DOHH2 (cell line): Measurements from ENCODE around the gene OPRL1.
A peak's percentile ranks its signal among the peaks of the same experiment; 100 is the strongest.

Source experiments
- H3F3A ChIP-seq: fragments of 200-600 bp; sonication (generic), shearing (Covaris generic); 2 replicates; pipeline ENCODE4 v1.6.0; 2016; ENCODE audit warnings: antibody characterized with exemption, mild to moderate bottlenecking; ENCODE audit not compliant: control insufficient read depth, insufficient read depth
- H3K27ac ChIP-seq: fragments of 200-600 bp; sonication (generic); 2 replicates; pipeline ENCODE4 v1.5.1; 2014; ENCODE audit warnings: low read depth, mild to moderate bottlenecking, low read length, moderate library complexity
- H3K27me3 ChIP-seq: fragments of 200-600 bp; sonication (generic); 2 replicates; pipeline ENCODE4 v1.6.1; 2014; ENCODE audit warnings: mild to moderate bottlenecking, low read length, mixed read lengths; ENCODE audit not compliant: control insufficient read depth
- H3K36me3 ChIP-seq: fragments of 200-600 bp; sonication (generic); 2 replicates; pipeline ENCODE4 v1.6.1; 2014; ENCODE audit warnings: mild to moderate bottlenecking, low read length, moderate library complexity, mixed read lengths; ENCODE audit not compliant: control insufficient read depth
- H3K4me1 ChIP-seq: fragments of 200-600 bp; sonication (generic); 2 replicates; pipeline ENCODE4 v1.6.1; 2014; ENCODE audit warnings: mild to moderate bottlenecking, low read length, mixed read lengths; ENCODE audit not compliant: control insufficient read depth
- H3K4me2 ChIP-seq: fragments of 200-600 bp; sonication (generic); 2 replicates; pipeline ENCODE4 v1.6.0; 2014; ENCODE audit warnings: mild to moderate bottlenecking, low read length, moderate library complexity
- H3K4me3 ChIP-seq: fragments of 200-600 bp; sonication (generic); 2 replicates; pipeline ENCODE4 v1.5.1; 2014; ENCODE audit warnings: mild to moderate bottlenecking, low read length, mixed read lengths
- H3K79me2 ChIP-seq: fragments of 200-600 bp; sonication (generic); 2 replicates; pipeline ENCODE4 v1.6.1; 2014; ENCODE audit warnings: mild to moderate bottlenecking, low read length, mixed read lengths; ENCODE audit not compliant: control insufficient read depth
- H3K9me2 ChIP-seq: fragments of 200-600 bp; sonication (generic); replicated peaks from 2 replicates; pipeline ENCODE4 v1.6.1; 2014; ENCODE audit warnings: mild to moderate bottlenecking, low read length, mixed read lengths; ENCODE audit not compliant: control insufficient read depth
- H3K9me3 ChIP-seq: fragments of 200-600 bp; sonication (generic); 2 replicates; pipeline ENCODE4 v1.6.1; 2014; ENCODE audit warnings: antibody characterized with exemption, low read length, mixed read lengths; ENCODE audit not compliant: control insufficient read depth, insufficient read depth
- H4K20me1 ChIP-seq: fragments of 200-600 bp; sonication (generic); 2 replicates; pipeline ENCODE4 v1.6.0; 2014; ENCODE audit warnings: low read depth, mild to moderate bottlenecking, antibody characterized with exemption, low read length, moderate library complexity; ENCODE audit not compliant: control insufficient read depth, insufficient read depth
- CTCF ChIP-seq: fragments of 200-600 bp; sonication (generic); IDR thresholded peaks from one replicate; pipeline ENCODE4 v1.5.1; 2014; ENCODE audit warnings: antibody characterized with exemption, mild to moderate bottlenecking, low read depth, low read length; ENCODE audit not compliant: poor library complexity, severe bottlenecking
- EZH2phosphoT487 ChIP-seq: fragments of 200-600 bp; sonication (generic); IDR thresholded peaks from 2 replicates; pipeline ENCODE4 v1.6.1; 2017; ENCODE audit warnings: borderline replicate concordance, mild to moderate bottlenecking, antibody characterized with exemption, low read length, moderate library complexity, mixed read lengths

Gene OPRL1

GRCh38 chr20:64065974-64066343 lies 13.9 kb upstream of the OPRL1 start:
- no peak for TF ChIP-seq CTCF
- Histone ChIP-seq H3K4me1 (peaks cover 56% of the 10 kb centered on the region), H3F3A (peaks cover 2% of the 10 kb centered on the region; the same call in 1 of the 2 replicates), H3K27me3 (no peaks in the 10 kb centered on the region), H4K20me1 (no peaks in the 10 kb centered on the region), H3K27ac (peak overlapping the region; percentile 42; the same call in 1 of the 2 replicates), H3K9me3 (no peaks in the 10 kb centered on the region), H3K4me2 (peak overlapping the region; percentile 76), H3K4me3 (peak overlapping the region; percentile 19), H3K79me2 (peaks cover 13% of the 10 kb centered on the region), H3K9me2 (no peaks in the 10 kb centered on the region), H3K36me3 (peaks cover 3% of the 10 kb centered on the region; the same call in 1 of the 2 replicates)

- H3K4me1 ChIP-seq = peaks cover 66% of the 10 kb centered on the region
- H3K36me3 ChIP-seq = peaks cover 8% of the 10 kb centered on the region
- H3K27me3 ChIP-seq = no peaks in the 10 kb centered on the region
- peaks cover 2% of the 10 kb centered on the region; the same call in 1 of the 2 replicates for H3F3A ChIP-seq
- H3K27ac ChIP-seq = no peak overlapping the region
- H3K9me2 ChIP-seq = no peaks in the 10 kb centered on the region
- no peaks in the 10 kb centered on the region for H4K20me1 ChIP-seq
- H3K4me2 ChIP-seq = no peak overlapping the region
- H3K9me3 ChIP-seq = no peaks in the 10 kb centered on the region
- H3K79me2 ChIP-seq = peaks cover 13% of the 10 kb centered on the region
- no peak overlapping the region for H3K4me3 ChIP-seq
- TF ChIP-seq CTCF (no peak), EZH2phosphoT487 (no peak)
Observed at GRCh38 chr20:64067005-64067632, 12.8 kb upstream of the OPRL1 start.

- H3K9me2 ChIP-seq = no peaks in the 10 kb centered on the region
- H3K4me3 ChIP-seq = no peak overlapping the region
- H3K36me3 ChIP-seq = peaks cover 15% of the 10 kb centered on the region
- TF ChIP-seq CTCF = no peak
- no peak for TF ChIP-seq EZH2phosphoT487
- no peaks in the 10 kb centered on the region for H3K9me3 ChIP-seq
- H4K20me1 ChIP-seq = no peaks in the 10 kb centered on the region
- no peaks in the 10 kb centered on the region for H3K27me3 ChIP-seq
- no peak overlapping the region for H3K27ac ChIP-seq
- peaks cover 13% of the 10 kb centered on the region for H3K79me2 ChIP-seq
- peaks cover 4% of the 10 kb centered on the region; the same call in 1 of the 2 replicates for H3F3A ChIP-seq
- no peak overlapping the region for H3K4me2 ChIP-seq
- peaks cover 67% of the 10 kb centered on the region for H3K4me1 ChIP-seq
Observed at GRCh38 chr20:64067733-64068307, 12.1 kb upstream of the OPRL1 start.
